GM12873 (cell line): Measurements from ENCODE around the gene SLC25A23.

Experiments used
- CTCF ChIP-seq: IDR thresholded peaks from 2 replicates; pipeline ENCODE4 v1.5.1; 2012; ENCODE audit warnings: low read depth, mild to moderate bottlenecking, moderate library complexity, low read length, control low read depth; ENCODE audit not compliant: insufficient read depth; ENCODE audit errors: missing control alignments

SLC25A23 gene

GRCh38 chr19:6459262-6460098 lies at the start of gene SLC25A23:
SLC25A23 (minus strand) TSS chr19:6459792; CDS start chr19:6459628, 164 bp downstream.
- no peak for TF ChIP-seq CTCF

DNA sequence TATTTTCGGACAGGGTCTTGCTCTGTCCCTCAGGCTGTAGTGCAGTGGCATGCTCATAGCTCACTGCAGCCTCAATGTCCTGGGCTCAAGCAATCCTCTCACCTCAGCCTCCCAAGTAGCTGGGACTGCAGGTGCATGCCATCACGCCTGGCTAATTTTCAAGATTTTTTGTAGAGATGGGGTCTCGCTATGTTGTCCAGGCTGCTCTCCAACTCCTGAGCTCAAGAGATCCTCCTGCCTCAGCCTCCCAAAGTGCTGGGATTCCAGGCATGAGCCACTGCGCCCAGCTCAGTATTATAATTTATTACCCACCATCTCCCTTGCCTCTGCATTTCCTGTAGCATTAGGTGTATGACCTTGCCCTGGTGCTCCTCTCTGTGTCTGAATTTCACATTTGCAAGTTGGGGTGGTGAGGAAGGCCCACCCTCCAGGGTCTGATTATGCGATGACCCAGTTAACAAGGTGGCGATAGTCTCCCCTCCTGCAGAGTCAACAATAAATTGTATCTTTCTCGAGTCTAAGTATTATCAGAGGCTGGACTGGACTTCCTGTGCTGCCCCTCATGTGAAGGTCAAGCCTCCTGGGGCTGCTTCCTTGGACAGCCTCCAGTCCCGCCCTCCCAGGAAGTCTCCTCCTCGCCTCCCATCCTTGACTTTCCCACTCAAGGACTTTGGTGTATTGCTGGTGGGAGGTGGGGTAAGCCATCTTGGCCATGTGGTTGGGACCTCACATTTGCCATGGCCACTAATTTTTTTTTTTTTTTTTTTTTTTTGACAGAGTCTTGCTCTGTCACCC lies 44.0 kb upstream of the SLC25A23 start:
- no peak for TF ChIP-seq CTCF

DNA sequence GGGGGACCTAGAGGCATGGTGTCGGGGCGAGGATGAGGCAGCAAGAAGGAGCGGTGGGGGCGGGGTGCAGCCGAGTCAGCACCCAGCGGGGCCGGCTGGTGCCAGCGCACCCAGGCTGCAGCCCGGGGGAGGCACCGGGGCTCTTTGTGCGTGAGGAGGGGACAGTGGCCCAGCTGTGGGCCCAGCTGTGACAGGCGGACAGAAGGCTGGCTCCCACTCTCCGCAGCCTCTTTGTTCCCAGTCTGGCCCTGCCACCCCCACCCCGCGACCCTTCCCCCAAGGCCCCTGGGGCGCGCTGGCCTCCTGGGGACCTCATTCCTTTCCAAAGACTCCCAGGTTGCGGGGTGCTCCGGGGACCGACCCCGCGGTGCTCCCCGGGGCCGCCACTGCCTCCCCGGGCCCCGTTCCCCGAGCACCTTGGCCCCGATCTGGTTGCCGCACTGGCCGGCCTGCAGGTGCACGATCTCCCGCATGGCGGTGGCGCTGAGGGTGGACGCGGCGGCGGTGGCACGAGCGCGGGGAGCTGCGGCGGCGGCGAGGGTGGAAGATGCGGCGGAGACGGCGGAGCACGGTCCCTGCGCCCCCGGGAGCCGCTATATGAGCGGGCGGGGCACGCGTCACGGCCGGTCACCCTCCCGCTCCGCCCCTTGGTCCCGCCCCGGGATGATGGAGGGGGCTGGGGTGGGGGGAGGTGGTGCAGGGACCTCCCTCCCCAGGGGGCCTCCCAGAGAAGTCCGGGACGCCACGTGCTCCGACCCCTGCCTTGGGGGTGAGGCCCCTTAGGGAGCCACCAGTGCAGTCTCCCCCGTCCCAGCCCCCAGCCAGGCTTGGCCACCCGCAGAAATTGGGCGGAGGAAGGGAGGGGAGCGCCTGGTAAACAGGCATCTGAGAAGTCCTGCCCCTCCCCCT lies 42.4 kb upstream of the SLC25A23 start, which contains the start of gene TUBB4A:
TSS of gene TUBB4A (minus strand) at position 570 of the 909 bp plus-strand sequence. CDS start at position 473, 97 bp downstream.
- TF ChIP-seq CTCF, result peak; percentile 6

- no peak for TF ChIP-seq CTCF
Measured at GRCh38 chr19:6500837-6501739, 41.5 kb upstream of the SLC25A23 start.

GRCh38 chr19:6499052-6499790 lies 39.6 kb upstream of the SLC25A23 start:
- no peak for TF ChIP-seq CTCF
